ENCODE data around the gene COL15A1. TPM values are rescaled to one million over a fixed set of nuclear protein-coding genes. Genes with fewer than 3 reads are reported as not detected.

COL15A1 gene
- polyA plus RNA-seq, 5 donors = 1.7 to 12.0 (median 8.1) TPM

- no peak for DNase-seq
Measured at GRCh38 chr9:98915599-98915998, 28.1 kb upstream of the COL15A1 start.

- peak in 1 of 2 donors; percentile 36 for DNase-seq
Measured at GRCh38 chr9:98916660-98917059, 27.0 kb upstream of the COL15A1 start.

DNA sequence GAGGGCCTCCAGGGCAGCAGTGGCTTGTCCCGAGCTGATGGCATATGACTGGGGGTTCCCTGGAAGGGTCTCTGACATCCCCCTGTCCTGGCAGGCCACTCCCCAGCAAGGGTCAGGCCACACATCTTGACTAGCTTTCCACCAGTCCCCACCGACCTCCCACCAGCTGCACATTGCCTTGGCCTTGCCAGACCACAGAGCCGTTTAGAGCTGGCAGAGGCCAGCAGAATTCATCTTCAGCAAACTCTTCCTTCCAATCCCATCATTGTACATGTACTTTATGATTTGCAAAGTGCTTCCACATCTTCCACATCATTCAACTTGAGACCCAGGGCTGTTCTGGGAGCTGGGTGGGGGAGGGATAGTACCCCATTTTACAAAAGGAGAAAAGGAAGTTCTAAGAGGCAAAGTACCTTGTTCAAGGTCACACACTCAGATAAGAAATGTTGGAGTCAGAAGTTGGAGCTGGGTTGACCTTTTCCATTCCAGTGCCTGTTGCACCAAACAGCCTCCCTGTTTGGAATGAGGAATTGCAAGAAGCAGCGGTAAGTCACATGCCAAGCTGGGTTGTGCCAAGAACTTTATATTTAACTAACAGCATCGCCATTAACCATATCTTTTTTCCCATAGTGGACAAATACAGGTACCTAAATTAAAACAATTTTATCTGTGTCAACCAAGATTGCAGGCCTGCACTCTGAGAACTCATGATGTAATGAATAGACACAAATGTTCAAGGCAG lies 25.8 kb upstream of the COL15A1 start:
- DNase-seq = no peak

DNA sequence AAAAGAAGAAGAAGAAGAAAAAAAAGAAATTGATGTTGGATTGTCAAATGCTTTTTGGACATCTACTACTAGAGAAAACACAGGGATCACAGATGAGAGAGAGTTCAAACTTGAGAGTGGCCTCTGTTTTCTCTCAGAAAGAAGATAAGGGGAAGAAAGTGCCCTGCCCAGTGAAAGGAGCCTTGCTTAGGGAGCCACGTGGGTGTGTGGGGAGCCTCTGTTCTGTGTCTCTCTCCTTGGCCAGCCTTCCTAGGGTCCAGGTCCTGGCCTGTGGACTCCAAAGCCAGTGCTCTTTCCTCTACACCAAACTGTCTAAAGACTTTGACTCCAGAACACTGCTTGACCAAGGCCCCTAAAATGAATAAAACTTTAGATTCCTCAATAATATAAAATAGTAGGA lies 22.0 kb upstream of the COL15A1 start:
- DNase-seq = no peak

DNA sequence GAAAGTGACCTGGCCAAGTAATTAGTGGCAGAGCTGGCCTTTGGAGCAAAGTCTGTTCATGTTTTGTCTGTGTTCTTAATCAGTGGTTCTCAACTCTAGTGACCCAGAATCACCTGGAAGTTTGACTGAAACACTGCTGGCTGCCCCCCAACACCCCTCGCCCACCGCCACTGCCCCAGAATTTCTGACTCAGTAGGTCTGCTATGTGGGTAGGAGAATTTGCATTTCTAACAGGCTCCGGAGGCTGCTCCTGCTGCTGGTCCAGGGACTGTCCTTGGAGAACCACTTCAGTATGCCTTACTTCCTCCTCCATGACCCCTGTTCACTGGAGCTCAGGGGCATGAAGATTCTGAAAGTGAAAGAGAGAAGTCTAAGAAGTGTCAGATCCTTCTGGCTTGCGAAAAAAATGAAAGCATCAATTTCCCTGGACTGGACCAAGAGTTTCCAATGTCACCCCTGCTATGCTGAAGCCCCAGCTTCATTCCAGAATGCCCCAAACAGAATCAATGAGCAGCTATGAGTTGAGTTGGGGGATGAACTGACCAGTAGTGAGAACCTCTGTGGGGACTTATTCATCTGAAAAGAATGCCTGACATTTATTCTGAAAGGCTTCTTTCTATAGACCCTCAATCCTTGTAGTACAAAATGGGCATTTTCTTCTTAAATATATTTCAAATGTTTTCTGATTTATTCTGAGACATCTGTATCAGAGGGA lies 20.8 kb upstream of the COL15A1 start:
- DNase-seq = no peak

DNA sequence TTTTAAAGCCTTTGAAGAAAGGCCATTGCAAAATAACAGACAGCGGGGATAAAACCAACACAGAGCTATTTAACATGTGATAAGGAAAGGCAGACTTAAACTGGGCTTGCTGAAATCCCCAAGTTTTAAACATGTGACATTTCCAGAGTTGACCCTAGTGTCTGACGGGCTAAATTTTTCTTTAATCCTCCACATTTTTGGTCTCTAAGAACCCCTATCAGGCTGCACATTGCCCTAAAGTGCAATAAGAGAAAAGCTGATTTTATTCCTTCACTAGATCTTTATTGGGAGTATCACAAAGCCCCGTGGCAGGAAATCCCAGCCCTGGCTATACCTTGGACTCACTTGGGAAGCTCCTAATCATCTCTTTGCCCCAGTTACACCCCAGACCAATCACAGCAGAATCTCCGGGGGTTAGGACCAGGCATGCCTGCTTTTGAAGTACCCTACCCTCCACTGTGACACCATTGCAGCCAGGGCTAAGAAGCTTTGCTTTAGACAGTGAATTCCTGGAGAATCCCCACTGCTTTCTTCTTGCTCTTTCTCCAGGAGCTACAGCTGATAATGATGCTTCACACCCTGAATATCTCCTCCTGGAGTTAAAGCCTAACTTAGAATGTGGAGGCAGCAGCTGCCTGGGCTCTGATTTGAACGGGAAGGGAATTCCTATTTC lies 20.1 kb upstream of the COL15A1 start:
- DNase-seq = no peak

DNA sequence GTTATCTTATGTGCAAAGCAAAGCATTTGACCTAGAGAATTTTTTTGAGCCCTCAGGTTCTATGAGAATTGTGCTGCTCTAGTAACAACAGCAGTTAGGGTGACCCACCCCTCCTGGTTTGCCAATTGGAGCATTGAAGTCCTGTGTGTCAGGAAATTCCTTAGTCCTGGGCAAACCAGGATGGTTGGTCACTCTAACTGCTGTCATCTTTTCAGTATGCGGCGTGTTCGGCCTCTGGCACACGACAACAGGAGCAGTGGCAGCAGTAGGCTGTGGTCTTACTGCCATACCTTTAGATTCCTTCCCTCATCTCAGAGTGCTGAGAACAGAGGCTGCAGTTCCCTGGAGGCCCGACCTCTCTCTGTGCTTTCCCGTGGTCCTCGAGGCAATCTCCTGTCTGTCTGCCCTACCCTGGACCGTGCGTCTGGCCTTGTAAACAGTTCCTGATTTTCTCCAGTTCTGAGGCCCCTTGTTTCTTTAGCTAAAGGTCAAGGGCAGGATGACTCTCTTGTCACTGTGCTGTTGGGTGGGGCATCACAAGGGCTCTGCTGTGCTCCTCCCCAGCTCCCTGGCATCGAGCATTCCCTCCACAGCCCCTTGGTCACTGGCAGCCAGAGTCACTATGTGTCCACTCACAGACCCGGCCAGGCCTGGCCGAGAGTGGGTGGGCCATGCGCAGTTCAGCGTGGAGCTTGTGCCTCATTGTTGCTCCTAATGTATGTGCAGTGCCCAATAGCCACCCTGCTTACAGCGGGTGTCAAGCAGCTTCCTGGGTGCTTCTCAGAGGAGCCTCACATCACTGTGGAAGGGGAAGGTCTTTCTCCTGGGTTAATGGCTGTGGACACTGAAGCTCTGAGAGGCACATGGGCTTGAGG lies 18.5 kb upstream of the COL15A1 start:
- DNase-seq = no peak

DNA sequence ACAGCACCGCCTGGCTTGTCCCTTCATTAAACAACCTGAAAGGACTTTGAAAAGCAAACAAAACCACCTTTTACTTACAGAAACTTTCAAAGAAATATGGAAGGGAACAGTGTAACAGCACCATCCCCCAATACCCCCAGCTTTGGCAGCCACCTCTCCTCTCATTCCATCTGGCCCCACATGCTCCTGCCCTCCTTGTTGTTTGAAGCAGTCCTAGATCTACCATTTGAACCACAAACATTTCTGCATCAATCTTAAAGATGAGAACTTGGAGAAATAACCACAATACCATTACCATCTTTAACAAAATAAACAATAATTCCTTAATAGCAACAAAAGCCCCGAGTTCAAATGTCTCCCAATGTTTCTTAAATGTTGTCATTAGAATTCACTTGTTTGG lies 17.8 kb upstream of the COL15A1 start:
- no peak for DNase-seq

- DNase-seq = no peak
Measured at GRCh38 chr9:98927724-98928123, 16.0 kb upstream of the COL15A1 start.

DNA sequence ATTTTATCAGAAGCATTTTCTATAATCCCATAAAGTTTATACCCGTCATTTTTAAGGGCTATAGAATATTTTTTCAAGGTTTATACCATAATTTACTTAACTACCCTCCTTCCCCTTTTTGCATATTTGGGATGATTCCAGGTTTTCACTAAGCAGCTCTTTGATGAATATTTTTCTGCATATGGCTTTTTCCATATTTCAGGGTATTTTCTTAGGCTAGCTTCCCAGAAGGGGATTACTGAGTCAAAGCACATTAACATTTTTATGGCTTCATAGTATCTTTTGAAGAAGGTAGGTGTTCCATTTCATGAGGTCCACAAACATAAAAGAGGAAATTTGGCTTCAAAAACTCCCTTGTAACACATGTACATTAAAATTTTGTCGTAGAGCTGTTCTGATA lies 14.6 kb upstream of the COL15A1 start:
- no peak for DNase-seq

GRCh38 chr9:98929895-98930341 lies 13.8 kb upstream of the COL15A1 start:
- DNase-seq = no peak

DNA sequence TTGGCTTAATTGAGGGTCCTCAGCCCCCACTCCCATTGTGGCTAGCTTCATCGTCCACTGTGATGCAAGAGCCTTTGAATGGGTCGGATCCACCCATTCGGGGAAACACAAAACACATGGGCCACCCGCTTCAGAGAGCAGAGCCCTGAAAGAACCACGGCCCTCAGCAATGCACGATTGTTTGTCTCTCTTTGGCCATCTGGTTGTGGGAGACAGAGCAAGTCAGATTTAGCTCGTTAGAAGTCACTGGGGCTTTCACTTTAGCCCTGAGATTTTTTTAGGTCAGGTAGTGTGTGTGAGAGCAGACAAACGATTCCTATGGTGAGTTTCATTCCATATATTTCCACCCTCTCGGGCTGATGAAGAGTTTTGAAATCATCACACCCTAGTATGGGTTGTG lies 12.9 kb upstream of the COL15A1 start:
- DNase-seq = no peak

- no peak for DNase-seq
Measured at GRCh38 chr9:98931600-98932389, 11.9 kb upstream of the COL15A1 start.

GRCh38 chr9:98933185-98933584 lies 10.5 kb upstream of the COL15A1 start:
- no peak for DNase-seq

- DNase-seq = no peak
Measured at GRCh38 chr9:98933890-98934289, 9.8 kb upstream of the COL15A1 start.

- DNase-seq = no peak
Measured at GRCh38 chr9:98935071-98935505, 8.6 kb upstream of the COL15A1 start.

- DNase-seq = no peak
Measured at GRCh38 chr9:98940276-98940675, 3.4 kb upstream of the COL15A1 start.

DNA sequence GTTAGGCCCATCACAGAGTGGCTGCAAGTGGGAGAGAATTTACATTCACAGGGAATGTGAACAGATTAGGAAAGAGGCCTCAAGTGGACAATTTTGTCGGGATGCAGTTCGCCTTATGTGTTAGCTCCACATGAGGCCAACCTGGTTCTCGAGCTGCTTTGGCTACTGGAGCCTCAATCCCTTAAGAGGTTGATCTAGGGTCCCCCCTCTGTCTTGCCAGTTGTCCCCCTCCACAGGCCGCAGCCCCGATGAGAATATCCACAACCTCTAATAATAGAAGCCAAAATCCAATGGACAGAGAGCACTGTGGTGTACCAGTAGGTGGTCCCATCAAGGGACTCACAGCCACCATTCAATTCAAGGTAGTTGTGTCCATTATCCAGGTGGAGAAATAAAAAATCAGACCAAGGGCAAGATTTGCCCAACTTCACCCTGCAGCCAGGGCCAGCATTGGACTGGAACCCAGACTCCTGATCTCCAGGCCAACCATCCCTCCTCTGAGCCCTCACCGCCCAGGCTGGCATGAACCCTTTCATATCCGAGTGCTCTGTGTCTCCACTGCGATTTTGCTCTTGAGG lies 1.7 kb upstream of the COL15A1 start:
- no peak for DNase-seq

- DNase-seq = no peak
Measured at GRCh38 chr9:98942906-98943681, 613 bp upstream of the COL15A1 start.
